ENCODE measurements around the gene LRRC26. TPM values are rescaled to one million over a fixed set of nuclear protein-coding genes. Genes with fewer than 3 reads are reported as not detected.

Gene LRRC26
- total RNA-seq, 1 experiment from 2014 or later: 2.1 TPM

DNA sequence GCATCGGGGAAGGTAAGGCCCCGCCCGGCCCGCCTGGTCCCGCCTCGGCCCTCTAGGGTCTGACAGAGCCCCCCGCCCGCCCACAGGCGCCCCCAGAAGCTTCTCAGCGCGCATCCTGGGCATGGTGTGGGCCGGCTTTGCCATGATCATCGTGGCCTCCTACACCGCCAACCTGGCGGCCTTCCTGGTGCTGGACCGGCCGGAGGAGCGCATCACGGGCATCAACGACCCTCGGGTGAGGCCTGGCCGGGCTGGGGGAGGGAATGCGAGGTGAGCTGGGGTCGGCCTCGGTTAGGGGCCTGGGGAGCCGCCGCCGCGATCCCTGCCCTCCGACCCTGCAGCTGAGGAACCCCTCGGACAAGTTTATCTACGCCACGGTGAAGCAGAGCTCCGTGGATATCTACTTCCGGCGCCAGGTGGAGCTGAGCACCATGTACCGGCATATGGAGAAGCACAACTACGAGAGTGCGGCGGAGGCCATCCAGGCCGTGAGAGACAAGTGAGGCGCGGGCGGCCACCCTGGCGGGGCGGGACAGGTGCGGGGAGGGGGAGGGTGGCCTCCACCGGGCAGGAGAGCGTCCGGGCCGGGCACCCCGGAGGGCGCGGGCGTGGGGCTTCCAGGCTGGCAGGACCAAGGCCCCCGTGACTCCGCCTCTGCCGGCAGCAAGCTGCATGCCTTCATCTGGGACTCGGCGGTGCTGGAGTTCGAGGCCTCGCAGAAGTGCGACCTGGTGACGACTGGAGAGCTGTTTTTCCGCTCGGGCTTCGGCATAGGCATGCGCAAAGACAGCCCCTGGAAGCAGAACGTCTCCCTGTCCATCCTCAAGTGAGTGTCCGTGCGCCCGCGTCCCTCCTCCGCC is 7.1 kb downstream of the LRRC26 start:
- CTCF ChIA-PET: interaction anchor here (0.6 to 3.7 kb wide), 19 partner anchors 13 to 400 kb away, joined by 3 to 40 read pairs (median 4); partner anchors contain the start of genes CYSRT1, NPDC1, RNF208 and RNF224
- Mint-ChIP-seq H3K9me3 (no peaks in the 10 kb centered on the region), H3K27me3 (ENCODE audit: low read depth) (peaks cover 85% of the 10 kb centered on the region), H3K27ac (no peak overlapping the region), H3K4me1 (no peaks in the 10 kb centered on the region), H3K4me3 (peak overlapping the region; percentile 62), H3K36me3 (no peaks in the 10 kb centered on the region)
- TF ChIP-seq, protein P1, sequence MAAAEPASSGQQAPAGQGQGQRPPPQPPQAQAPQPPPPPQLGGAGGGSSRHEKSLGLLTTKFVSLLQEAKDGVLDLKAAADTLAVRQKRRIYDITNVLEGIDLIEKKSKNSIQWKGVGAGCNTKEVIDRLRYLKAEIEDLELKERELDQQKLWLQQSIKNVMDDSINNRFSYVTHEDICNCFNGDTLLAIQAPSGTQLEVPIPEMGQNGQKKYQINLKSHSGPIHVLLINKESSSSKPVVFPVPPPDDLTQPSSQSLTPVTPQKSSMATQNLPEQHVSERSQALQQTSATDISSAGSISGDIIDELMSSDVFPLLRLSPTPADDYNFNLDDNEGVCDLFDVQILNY (CRISPR knock-in tag; IDR thresholded peaks at IDR 0.05): 0 out of 2 replicates have a peak, but pooled peaks have one; percentile 24
- TF ChIP-seq ETV6 (CRISPR knock-in tag; IDR thresholded peaks at IDR 0.05): peak; percentile 42; the same call in 1 of the 2 replicates
- TF ChIP-seq, protein P2, sequence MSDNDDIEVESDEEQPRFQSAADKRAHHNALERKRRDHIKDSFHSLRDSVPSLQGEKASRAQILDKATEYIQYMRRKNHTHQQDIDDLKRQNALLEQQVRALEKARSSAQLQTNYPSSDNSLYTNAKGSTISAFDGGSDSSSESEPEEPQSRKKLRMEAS (CRISPR knock-in tag; IDR thresholded peaks at IDR 0.05): peak; percentile 15; the same call in 1 of the 2 replicates
- TF ChIP-seq, protein P3, sequence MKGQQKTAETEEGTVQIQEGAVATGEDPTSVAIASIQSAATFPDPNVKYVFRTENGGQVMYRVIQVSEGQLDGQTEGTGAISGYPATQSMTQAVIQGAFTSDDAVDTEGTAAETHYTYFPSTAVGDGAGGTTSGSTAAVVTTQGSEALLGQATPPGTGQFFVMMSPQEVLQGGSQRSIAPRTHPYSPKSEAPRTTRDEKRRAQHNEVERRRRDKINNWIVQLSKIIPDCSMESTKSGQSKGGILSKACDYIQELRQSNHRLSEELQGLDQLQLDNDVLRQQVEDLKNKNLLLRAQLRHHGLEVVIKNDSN (CRISPR knock-in tag; IDR thresholded peaks at IDR 0.05): 0 out of 2 replicates have a peak, but pooled peaks have one; percentile 12
- TF ChIP-seq, protein P4, sequence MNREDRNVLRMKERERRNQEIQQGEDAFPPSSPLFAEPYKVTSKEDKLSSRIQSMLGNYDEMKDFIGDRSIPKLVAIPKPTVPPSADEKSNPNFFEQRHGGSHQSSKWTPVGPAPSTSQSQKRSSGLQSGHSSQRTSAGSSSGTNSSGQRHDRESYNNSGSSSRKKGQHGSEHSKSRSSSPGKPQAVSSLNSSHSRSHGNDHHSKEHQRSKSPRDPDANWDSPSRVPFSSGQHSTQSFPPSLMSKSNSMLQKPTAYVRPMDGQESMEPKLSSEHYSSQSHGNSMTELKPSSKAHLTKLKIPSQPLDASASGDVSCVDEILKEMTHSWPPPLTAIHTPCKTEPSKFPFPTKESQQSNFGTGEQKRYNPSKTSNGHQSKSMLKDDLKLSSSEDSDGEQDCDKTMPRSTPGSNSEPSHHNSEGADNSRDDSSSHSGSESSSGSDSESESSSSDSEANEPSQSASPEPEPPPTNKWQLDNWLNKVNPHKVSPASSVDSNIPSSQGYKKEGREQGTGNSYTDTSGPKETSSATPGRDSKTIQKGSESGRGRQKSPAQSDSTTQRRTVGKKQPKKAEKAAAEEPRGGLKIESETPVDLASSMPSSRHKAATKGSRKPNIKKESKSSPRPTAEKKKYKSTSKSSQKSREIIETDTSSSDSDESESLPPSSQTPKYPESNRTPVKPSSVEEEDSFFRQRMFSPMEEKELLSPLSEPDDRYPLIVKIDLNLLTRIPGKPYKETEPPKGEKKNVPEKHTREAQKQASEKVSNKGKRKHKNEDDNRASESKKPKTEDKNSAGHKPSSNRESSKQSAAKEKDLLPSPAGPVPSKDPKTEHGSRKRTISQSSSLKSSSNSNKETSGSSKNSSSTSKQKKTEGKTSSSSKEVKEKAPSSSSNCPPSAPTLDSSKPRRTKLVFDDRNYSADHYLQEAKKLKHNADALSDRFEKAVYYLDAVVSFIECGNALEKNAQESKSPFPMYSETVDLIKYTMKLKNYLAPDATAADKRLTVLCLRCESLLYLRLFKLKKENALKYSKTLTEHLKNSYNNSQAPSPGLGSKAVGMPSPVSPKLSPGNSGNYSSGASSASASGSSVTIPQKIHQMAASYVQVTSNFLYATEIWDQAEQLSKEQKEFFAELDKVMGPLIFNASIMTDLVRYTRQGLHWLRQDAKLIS (CRISPR knock-in tag; IDR thresholded peaks at IDR 0.05; ENCODE audit: borderline replicate concordance): no peak
- peak; percentile 59 for DNase-seq (ENCODE audit: low spot score)
- POLR2A ChIA-PET: interaction anchor here (0.8 to 1.4 kb wide), 2 partner anchors 12 to 78 kb away, joined by 3 to 6 read pairs; partner anchors contain the start of gene TUBB4B
- peak; percentile 12 for ATAC-seq

DNA sequence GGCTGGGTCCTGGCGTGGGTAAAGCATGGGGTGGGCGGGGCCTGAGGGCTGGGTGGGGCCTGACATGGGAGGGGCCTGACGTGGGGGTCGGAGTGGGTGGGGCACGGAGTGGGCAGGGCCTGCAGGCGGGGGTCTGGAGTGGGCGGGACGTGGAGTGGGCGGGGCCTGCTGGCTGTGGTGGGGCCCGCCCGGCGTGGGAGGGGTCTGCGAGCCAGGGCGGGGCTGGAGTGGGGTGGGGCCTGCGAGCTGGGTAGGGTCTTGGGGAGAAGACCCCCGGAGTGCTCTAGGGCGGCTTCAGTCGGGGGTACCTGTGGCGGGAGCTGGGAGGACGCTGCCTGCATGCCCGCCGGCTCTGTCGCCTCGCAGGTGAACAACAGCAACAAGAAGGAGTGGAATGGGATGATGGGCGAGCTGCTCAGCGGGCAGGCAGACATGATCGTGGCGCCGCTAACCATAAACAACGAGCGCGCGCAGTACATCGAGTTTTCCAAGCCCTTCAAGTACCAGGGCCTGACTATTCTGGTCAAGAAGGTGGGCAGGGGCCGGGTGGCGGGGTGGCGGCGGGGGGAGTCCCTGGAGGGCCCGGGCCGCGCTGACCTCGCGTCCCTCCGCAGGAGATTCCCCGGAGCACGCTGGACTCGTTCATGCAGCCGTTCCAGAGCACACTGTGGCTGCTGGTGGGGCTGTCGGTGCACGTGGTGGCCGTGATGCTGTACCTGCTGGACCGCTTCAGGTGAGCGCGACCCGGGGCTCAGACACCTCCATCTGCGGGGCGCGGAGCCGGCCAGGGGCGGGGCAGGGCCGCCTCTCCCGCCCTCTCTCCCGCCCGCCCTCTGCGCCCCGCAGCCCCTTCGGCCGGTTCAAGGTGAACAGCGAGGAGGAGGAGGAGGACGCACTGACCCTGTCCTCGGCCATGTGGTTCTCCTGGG is 8.0 kb downstream of the LRRC26 start:
- no peak for TF ChIP-seq NFYB (CRISPR knock-in tag; conservative IDR thresholded peaks at IDR 0.05; ENCODE audit: low read depth)
- TF ChIP-seq, protein P5, sequence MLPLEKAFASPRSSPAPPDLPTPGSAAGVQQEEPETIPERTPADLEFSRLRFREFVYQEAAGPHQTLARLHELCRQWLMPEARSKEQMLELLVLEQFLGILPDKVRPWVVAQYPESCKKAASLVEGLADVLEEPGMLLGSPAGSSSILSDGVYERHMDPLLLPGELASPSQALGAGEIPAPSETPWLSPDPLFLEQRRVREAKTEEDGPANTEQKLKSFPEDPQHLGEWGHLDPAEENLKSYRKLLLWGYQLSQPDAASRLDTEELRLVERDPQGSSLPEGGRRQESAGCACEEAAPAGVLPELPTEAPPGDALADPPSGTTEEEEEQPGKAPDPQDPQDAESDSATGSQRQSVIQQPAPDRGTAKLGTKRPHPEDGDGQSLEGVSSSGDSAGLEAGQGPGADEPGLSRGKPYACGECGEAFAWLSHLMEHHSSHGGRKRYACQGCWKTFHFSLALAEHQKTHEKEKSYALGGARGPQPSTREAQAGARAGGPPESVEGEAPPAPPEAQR (CRISPR knock-in tag; IDR thresholded peaks at IDR 0.05): no peak
- TF ChIP-seq ATF1 (CRISPR knock-in tag; IDR thresholded peaks at IDR 0.05): no peak
- no peak for TF ChIP-seq FOXK1 (CRISPR knock-in tag; IDR thresholded peaks at IDR 0.05)
- no peak for TF ChIP-seq NR2C2 (CRISPR knock-in tag; IDR thresholded peaks at IDR 0.05)
- TF ChIP-seq, protein P6, sequence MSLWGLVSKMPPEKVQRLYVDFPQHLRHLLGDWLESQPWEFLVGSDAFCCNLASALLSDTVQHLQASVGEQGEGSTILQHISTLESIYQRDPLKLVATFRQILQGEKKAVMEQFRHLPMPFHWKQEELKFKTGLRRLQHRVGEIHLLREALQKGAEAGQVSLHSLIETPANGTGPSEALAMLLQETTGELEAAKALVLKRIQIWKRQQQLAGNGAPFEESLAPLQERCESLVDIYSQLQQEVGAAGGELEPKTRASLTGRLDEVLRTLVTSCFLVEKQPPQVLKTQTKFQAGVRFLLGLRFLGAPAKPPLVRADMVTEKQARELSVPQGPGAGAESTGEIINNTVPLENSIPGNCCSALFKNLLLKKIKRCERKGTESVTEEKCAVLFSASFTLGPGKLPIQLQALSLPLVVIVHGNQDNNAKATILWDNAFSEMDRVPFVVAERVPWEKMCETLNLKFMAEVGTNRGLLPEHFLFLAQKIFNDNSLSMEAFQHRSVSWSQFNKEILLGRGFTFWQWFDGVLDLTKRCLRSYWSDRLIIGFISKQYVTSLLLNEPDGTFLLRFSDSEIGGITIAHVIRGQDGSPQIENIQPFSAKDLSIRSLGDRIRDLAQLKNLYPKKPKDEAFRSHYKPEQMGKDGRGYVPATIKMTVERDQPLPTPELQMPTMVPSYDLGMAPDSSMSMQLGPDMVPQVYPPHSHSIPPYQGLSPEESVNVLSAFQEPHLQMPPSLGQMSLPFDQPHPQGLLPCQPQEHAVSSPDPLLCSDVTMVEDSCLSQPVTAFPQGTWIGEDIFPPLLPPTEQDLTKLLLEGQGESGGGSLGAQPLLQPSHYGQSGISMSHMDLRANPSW (CRISPR knock-in tag; conservative IDR thresholded peaks at IDR 0.05; ENCODE audit: low read depth): no peak
- H3K9me3 Mint-ChIP-seq: no peaks in the 10 kb centered on the region
- POLR2A ChIA-PET: interaction anchor here (1.0 to 1.4 kb wide), 2 partner anchors 13 to 94 kb away, joined by 3 to 6 read pairs; no protein-coding TSS in a partner anchor
- CTCF ChIA-PET: interaction anchor here (0.6 to 3.7 kb wide), 16 partner anchors 12 to 520 kb away, joined by 3 to 40 read pairs (median 4); partner anchors contain the start of genes NPDC1, RNF208, RNF224 and SSNA1
- H3K27ac Mint-ChIP-seq: no peak overlapping the region
- ATAC-seq (peak; percentile 30), DNase-seq (ENCODE audit: low spot score) (peak; percentile 73)
- H3K36me3 Mint-ChIP-seq: no peaks in the 10 kb centered on the region
- H3K27me3 Mint-ChIP-seq (ENCODE audit: low read depth): peaks cover 84% of the 10 kb centered on the region
- H3K4me1 Mint-ChIP-seq: no peaks in the 10 kb centered on the region
- peak overlapping the region; percentile 68 for H3K4me3 Mint-ChIP-seq
